Measurements from ENCODE around the gene RNASEH1. TPM values are rescaled to one million over a fixed set of nuclear protein-coding genes. Genes with fewer than 3 reads are reported as not detected.

Gene RNASEH1
- total and polyA plus RNA-seq, 2 of the 13 experiments (the other 11 are each of a cell fraction or from before 2014, with no cell fraction given), result 14.5 to 57.4 TPM

DNA sequence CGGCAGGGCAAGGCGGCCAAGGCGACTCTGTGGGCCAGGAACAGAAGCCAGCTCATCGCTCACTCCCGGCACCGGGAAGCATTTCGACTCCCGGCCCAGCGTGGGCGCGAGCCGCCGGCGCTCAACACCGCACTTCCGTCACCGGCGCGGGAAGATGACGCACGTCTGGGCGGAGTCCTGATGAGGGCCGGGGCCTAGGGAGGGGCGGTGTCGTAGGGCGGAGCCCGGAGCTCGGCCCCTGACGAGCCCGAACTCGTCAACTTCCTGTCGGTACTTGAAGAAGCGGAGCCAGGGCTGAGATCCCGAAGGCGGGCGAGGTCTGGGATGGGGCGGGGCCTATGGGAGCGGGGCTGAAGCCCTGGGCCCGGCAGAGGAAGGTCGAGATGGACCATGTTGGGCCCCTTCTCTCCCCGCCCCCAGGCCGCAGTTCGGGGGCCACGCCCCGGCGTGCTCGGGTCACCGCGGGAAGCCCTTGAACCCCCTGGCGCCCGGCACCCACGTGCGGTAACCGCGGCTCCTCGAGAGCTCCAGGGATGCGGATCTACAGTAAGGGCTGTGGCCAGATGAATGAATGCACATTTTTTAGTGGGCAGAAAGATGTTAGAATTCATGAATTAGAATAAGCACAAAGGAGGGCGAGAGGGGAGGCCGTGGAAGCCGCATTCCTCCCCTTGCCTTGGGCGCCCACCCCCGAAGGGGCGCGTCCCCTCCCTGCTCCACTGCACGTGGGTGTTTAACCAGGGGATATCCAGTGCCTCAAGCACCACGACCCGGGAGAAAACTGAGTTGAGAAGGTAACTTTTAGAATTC is at the start of gene RNASEH1 (continued):
- TF ChIP-seq SRSF9 (IDR thresholded peaks at IDR 0.05; ENCODE audit: borderline replicate concordance, insufficient read depth, low read depth, low read length, poor library complexity, severe bottlenecking) (no peak), ZNF782 (CRISPR knock-in tag; IDR thresholded peaks at IDR 0.05; ENCODE audit: borderline replicate concordance) (peak; percentile 93), ZNF124 (CRISPR knock-in tag; IDR thresholded peaks at IDR 0.05) (peak; percentile 79; the same call in 1 of the 2 replicates), FOXM1 (CRISPR knock-in tag; IDR thresholded peaks at IDR 0.05) (peak; percentile 83; the same call in 1 of the 2 replicates), NAIF1 (CRISPR knock-in tag; IDR thresholded peaks at IDR 0.05; ENCODE audit: borderline replicate concordance) (peak; percentile 95; the same call in 1 of the 2 replicates), NFIB (CRISPR knock-in tag; IDR thresholded peaks at IDR 0.05; ENCODE audit: borderline replicate concordance) (no peak), NFKBIZ (CRISPR knock-in tag; IDR thresholded peaks at IDR 0.05) (peak; percentile 85; the same call in 1 of the 2 replicates), GATAD2A (CRISPR knock-in tag; IDR thresholded peaks at IDR 0.05) (peak; percentile 88), ZNF577 (CRISPR knock-in tag; IDR thresholded peaks at IDR 0.05; ENCODE audit: borderline replicate concordance, low read depth) (peak; percentile 96; the same call in 1 of the 2 replicates), ATAD3A (CRISPR knock-in tag; IDR thresholded peaks at IDR 0.05) (no peak), ZZZ3 (CRISPR knock-in tag; IDR thresholded peaks at IDR 0.05; ENCODE audit: borderline replicate concordance) (peak; percentile 96), ZBTB7B (CRISPR knock-in tag; IDR thresholded peaks at IDR 0.05) (peak; percentile 98; the same call in 1 of the 2 replicates), STAT5B (CRISPR knock-in tag; IDR thresholded peaks at IDR 0.05) (peak; percentile 92), NR2F1 (CRISPR knock-in tag; IDR thresholded peaks at IDR 0.05) (peak; percentile 81 to 92), ZSCAN21 (CRISPR knock-in tag; IDR thresholded peaks at IDR 0.05; ENCODE audit: borderline replicate concordance) (peak; percentile 80), ZFP1 (CRISPR knock-in tag; IDR thresholded peaks at IDR 0.05) (peak; percentile 81; the same call in 1 of the 2 replicates), YEATS2 (CRISPR knock-in tag; IDR thresholded peaks at IDR 0.05; ENCODE audit: borderline replicate concordance) (peak; percentile 98), ZNF891 (CRISPR knock-in tag; IDR thresholded peaks at IDR 0.05) (peak; percentile 92), MXD4 (CRISPR knock-in tag; IDR thresholded peaks at IDR 0.05) (peak; percentile 100)
- TF ChIP-seq, protein P1, sequence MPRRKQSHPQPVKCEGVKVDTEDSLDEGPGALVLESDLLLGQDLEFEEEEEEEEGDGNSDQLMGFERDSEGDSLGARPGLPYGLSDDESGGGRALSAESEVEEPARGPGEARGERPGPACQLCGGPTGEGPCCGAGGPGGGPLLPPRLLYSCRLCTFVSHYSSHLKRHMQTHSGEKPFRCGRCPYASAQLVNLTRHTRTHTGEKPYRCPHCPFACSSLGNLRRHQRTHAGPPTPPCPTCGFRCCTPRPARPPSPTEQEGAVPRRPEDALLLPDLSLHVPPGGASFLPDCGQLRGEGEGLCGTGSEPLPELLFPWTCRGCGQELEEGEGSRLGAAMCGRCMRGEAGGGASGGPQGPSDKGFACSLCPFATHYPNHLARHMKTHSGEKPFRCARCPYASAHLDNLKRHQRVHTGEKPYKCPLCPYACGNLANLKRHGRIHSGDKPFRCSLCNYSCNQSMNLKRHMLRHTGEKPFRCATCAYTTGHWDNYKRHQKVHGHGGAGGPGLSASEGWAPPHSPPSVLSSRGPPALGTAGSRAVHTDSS (CRISPR knock-in tag; conservative IDR thresholded peaks at IDR 0.05), result peak; percentile 75; the same call in 1 of the 2 replicates
- TF ChIP-seq, protein P2, sequence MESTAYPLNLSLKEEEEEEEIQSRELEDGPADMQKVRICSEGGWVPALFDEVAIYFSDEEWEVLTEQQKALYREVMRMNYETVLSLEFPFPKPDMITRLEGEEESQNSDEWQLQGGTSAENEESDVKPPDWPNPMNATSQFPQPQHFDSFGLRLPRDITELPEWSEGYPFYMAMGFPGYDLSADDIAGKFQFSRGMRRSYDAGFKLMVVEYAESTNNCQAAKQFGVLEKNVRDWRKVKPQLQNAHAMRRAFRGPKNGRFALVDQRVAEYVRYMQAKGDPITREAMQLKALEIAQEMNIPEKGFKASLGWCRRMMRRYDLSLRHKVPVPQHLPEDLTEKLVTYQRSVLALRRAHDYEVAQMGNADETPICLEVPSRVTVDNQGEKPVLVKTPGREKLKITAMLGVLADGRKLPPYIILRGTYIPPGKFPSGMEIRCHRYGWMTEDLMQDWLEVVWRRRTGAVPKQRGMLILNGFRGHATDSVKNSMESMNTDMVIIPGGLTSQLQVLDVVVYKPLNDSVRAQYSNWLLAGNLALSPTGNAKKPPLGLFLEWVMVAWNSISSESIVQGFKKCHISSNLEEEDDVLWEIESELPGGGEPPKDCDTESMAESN (CRISPR knock-in tag; conservative IDR thresholded peaks at IDR 0.05), result peak; percentile 94
- TF ChIP-seq, protein P3, sequence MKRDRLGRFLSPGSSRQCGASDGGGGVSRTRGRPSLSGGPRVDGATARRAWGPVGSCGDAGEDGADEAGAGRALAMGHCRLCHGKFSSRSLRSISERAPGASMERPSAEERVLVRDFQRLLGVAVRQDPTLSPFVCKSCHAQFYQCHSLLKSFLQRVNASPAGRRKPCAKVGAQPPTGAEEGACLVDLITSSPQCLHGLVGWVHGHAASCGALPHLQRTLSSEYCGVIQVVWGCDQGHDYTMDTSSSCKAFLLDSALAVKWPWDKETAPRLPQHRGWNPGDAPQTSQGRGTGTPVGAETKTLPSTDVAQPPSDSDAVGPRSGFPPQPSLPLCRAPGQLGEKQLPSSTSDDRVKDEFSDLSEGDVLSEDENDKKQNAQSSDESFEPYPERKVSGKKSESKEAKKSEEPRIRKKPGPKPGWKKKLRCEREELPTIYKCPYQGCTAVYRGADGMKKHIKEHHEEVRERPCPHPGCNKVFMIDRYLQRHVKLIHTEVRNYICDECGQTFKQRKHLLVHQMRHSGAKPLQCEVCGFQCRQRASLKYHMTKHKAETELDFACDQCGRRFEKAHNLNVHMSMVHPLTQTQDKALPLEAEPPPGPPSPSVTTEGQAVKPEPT (CRISPR knock-in tag; IDR thresholded peaks at IDR 0.05; ENCODE audit: low read depth), result peak; percentile 98
- TF ChIP-seq, protein P4, sequence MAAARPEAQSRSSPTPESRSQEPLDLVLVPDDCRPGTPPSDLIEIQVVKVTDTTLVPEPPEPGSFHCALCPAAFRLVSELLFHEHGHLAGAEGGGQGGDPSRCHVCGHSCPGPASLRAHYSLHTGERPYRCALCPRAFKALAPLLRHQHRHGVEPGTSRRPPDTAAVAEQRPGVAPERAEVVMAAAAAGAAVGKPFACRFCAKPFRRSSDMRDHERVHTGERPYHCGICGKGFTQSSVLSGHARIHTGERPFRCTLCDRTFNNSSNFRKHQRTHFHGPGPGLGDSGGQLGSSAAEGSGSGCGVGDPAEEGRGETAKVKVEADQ (CRISPR knock-in tag; IDR thresholded peaks at IDR 0.05; ENCODE audit: borderline replicate concordance), result peak; percentile 84; the same call in 1 of the 2 replicates

All from HepG2 (cell line).